ENCODE data around the gene TDRD3.

DNA sequence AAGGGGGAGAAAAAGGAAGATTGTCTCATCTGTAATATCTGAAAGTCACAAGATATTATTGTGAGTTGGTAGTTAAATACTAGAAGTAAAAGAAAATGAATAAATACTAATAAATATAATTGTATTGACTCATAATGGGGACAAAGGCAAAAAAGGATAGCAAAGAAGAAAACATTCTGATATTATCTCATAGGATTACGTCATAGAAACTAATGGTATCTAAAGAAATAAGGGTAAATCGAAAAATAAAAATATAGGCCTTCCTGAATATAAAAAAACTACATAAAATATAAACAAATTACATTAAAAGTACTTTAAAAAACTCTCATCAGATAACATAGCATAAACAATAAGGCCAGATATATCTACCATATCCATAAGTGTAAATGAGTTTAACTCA lies 38.6 kb upstream of the TDRD3 start:
- TF ChIP-seq, protein P1, sequence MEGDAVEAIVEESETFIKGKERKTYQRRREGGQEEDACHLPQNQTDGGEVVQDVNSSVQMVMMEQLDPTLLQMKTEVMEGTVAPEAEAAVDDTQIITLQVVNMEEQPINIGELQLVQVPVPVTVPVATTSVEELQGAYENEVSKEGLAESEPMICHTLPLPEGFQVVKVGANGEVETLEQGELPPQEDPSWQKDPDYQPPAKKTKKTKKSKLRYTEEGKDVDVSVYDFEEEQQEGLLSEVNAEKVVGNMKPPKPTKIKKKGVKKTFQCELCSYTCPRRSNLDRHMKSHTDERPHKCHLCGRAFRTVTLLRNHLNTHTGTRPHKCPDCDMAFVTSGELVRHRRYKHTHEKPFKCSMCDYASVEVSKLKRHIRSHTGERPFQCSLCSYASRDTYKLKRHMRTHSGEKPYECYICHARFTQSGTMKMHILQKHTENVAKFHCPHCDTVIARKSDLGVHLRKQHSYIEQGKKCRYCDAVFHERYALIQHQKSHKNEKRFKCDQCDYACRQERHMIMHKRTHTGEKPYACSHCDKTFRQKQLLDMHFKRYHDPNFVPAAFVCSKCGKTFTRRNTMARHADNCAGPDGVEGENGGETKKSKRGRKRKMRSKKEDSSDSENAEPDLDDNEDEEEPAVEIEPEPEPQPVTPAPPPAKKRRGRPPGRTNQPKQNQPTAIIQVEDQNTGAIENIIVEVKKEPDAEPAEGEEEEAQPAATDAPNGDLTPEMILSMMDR (IDR thresholded peaks at IDR 0.05): no peak
- TF ChIP-seq POLR2A (IDR thresholded peaks at IDR 0.05): no peak
